Right lobe of liver (tissue), 4 donors: ENCODE results near the gene SH3RF3.

ENCODE experiments used
- POLR2A ChIP-seq: fragments of 450-650 bp; IDR thresholded peaks from one replicate; pipeline ENCODE4 v1.6.1; 2017; ENCODE audit warnings: antibody characterized with exemption, mild to moderate bottlenecking
- TF ChIP-seq, protein P1 (sequence below), 4 donors: fragments of 200-600 bp in 3 of 4; fragments of 450-650 bp in 1 of 4; IDR thresholded peaks; one replicate each; pipeline versions ENCODE4 v1.5.1 to v1.8.0; 2016 to 2022; ENCODE audit warnings: antibody characterized with exemption in 4 of 4, mild to moderate bottlenecking in 2 of 4
- donor health status: DM: no; HTN: no; CAD: no.
- donor health status: DM: no; HTN: no; CAD: no.
- donor health status: DM: no; HTN: yes; CAD: no.

DNA sequence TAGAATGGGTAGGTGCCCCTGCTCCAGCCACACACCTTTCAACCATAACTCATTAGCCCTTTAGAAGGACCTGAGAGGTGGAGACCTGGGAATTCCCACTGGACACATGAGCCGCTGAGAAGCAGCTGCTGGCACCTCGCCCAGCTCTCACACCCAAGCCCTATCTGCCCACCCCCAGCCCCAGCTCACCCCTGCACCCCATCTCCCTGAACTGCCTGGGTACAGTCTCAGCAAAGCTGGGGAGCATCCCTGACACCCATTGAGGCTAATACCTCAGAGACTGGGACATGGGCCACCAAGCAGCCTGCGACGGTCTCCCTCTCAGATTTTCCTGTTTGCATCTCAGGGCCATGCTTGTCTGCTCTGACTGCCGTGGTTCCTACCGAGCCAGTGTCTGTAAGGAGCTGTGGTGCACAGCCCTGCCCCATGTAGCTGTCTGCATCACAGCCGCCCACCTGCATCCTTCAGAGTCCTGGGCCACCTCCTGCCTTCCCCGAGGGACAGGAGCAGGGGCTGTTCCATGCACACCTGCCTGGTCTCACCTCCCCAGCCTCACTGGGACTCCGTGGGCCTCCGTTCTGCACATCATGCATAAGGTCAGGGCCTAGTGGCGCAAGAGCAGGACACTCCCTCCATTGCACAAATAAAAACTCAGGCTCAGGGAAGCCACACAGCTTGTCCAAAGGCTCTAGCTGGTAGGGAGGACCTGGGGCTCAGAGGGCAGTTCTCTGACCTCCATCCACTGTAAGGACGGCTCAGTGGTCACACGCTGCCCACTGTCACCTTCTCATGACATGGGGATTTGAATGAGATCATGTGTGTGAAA lies 394.7 kb downstream of the SH3RF3 start:
- TF ChIP-seq, protein P1, sequence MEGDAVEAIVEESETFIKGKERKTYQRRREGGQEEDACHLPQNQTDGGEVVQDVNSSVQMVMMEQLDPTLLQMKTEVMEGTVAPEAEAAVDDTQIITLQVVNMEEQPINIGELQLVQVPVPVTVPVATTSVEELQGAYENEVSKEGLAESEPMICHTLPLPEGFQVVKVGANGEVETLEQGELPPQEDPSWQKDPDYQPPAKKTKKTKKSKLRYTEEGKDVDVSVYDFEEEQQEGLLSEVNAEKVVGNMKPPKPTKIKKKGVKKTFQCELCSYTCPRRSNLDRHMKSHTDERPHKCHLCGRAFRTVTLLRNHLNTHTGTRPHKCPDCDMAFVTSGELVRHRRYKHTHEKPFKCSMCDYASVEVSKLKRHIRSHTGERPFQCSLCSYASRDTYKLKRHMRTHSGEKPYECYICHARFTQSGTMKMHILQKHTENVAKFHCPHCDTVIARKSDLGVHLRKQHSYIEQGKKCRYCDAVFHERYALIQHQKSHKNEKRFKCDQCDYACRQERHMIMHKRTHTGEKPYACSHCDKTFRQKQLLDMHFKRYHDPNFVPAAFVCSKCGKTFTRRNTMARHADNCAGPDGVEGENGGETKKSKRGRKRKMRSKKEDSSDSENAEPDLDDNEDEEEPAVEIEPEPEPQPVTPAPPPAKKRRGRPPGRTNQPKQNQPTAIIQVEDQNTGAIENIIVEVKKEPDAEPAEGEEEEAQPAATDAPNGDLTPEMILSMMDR (IDR thresholded peaks at IDR 0.05) = no peak
- TF ChIP-seq POLR2A = no peak
